SK-N-DZ (cell line): ENCODE results near the gene LRG1.
A peak's percentile ranks its signal among the peaks of the same experiment; 100 is the strongest.
"Not testable (repeated sequence)": the region's sequence is repeated elsewhere in the genome, so short reads cannot be mapped to it uniquely, and the experiment has no call there.

ENCODE experiments used
- DNase-seq: peaks from one replicate; pipeline ENCODE4 v3.0.0-alpha.2; 2015; ENCODE audit warnings: low spot score

The LRG1 gene

GRCh38 chr19:4529924-4530522, 9.8 kb downstream of the LRG1 start:
- DNase-seq: no peak

DNA sequence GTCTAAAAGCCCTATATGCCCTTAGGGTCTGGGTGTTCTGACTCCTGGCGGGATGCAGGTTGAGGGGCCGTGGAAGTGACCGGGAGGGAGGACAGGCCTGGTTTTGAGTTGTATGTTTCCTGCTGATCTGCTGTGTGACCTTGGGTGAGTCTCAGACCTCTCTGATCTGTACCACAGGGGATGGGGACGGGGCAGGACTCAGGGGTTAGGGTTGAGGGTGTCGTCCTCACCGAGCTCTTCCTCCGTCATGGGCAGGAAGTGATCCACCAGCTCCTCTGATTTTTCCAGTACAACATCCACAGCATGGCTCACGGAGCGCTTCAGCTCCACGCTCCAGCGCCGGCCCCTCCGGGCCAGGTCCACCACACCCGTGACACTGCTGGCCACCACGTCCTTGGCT, 11.0 kb downstream of the LRG1 start:
- no peak for DNase-seq

DNA sequence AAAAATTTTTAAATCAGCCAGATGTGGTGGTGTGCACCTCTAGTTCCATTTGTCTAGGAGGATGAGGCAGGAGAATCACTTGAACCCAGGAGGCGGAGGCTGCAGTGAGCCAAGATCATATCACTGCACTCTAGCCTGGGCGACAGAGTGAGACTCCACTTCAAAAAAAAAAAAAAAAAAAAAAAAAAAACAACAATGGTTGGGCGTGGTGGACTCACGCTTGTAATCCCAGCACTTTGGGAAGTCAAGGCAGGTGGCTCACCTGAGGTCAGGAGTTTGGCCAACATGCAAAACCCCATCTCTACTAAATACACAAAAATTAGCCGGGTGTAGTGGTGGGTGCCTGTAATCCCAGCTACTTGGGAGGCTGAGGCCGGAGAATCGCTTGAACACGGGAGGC, 12.5 kb downstream of the LRG1 start:
- not testable (repeated sequence) for DNase-seq

- no peak for DNase-seq
Observed at GRCh38 chr19:4525563-4526002, 14.3 kb downstream of the LRG1 start.

GRCh38 chr19:4524808-4525562, 14.9 kb downstream of the LRG1 start:
- DNase-seq: peak; percentile 50

DNA sequence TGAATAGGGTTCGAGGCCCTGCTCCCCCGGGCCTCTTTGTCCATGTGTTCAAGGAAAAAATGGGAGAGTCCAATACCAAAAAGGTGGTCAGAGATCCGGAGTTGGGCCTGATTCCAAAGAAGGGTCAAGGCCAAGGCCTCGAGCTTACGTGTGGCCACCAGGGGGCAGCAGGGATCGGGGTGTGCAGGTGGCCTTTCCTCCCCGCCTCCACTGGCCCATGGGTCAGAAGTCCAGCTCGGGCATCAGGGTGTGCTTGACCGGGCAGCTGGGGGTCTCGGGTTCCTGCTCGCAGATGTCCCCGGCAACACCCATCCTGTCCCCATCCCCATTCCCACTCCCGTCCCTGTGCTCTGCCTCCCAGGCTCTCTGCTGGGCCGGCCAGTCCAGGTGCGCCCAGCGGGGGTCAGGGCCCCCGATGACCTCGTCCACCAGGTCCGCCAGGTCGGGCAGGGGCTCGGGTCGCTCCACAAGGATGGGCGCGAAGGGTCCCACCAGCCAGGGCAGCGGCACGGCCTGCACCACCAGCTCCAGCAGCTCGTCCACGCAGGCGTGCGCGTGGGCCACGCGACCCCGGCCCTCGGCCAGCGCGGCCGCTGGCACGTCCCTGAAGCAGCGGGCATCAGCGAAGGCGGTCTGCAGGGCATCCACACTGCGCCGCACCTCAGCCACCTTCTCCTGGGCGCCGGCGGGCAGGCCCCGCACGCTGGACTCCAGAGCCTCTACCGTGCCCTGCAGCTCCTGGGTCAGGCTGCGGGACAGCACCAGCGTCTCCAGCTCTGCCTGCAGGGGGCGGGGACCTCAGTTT, 16.3 kb downstream of the LRG1 start:
- no peak for DNase-seq

- no peak for DNase-seq
Observed at GRCh38 chr19:4522291-4523002, 17.4 kb downstream of the LRG1 start.

- no peak for DNase-seq
Observed at GRCh38 chr19:4521888-4522242, 18.0 kb downstream of the LRG1 start.

DNA sequence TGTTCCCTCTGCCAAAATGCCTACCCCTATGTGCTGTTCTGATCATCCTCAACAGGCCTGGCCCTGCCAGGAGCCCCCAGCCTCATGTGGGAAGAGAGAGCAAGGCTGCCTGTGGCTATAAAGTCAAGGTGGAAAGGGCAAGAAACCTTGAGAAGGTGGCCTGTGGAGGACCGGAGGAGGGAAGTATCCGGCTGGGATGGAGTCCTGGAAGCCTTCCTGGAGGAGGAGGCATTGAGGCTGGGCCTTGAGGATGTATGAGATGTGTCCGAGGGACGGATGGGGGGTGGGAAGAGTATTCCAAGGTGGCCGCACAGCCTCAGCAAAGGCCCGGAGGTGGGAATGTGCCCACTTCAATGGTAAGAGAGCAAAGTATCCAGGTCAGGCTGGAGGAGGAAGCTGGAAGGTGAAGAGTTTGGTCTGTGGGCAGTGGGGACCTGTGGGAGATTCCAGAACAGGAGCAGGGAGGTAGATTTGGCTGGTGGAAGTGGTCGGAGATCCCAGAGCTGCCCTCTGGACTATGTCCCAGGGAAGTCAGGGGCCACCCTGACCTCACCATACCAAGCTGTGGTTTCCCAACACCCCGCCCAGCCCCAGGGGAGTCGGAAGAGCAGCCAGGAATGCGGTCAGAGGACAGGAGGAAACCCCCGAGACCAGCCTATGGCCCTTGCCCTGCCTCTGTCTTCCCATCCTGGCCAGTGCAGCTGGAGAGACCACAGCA, 18.5 kb downstream of the LRG1 start:
- no peak for DNase-seq

DNA sequence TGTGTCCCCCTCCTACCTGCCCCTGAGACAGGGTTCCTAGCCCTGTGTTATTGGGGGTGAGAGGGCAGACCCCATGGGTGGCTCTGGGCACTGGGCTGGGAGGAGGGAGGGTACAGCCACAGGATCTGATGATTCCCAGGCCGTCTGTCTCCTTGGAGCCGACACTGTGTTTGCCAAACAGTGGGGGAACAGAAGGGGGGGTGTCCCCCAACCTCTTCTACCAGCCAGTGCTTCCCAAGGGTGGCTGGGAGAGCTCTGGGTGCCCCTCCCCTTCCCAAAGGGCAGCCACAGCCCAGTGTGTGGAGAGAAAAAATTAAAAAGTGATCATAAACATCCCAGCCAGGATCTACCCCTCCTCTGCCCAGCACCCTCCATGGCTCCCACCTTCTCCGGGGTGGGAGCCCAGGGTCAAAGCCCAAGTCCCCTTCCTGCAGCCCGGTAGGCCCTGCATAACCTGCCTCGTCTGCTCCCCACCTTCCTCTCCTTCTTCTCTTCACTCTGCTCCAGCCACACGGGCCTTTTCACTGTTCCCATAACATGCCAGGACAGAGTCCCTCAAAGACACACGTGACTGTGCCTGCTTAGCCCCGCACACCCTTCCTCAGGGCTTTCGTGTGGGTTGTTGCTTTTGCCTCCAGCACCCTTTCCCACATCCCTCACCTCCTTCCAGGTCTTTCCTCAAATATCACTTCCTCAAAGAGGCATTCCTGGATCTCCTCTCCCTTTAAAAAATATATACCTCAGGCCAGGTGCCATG, 20.1 kb downstream of the LRG1 start:
- no peak for DNase-seq

GRCh38 chr19:4519172-4519496, 20.7 kb downstream of the LRG1 start:
- no peak for DNase-seq

- DNase-seq: no peak
Observed at GRCh38 chr19:4518345-4519171, 21.3 kb downstream of the LRG1 start, which contains the start of gene PLIN4. Gene PLIN4 (minus strand): TSS chr19:4518486. CDS start chr19:4518272, 214 bp downstream.

- DNase-seq: no peak
Observed at GRCh38 chr19:4517451-4518057, 22.3 kb downstream of the LRG1 start.

DNA sequence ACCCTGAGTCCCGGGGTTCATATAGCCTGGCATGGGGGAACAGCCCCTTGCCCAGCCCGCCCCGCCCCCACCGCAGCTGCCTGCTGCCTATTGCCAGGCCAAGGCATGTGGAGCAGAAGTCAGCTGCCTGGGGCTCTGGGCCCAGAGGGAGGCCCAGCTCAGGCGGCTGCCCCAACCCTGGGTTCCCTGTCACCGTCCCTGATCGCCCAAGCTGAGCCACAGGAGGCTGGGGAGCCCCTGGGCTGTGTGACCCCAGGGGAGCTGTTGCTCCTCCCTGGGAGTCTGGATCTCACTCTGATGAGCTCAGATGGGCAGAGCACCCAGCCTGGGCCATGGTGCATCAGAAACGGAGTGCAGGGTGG, 22.9 kb downstream of the LRG1 start:
- DNase-seq: no peak

- DNase-seq: no peak
Observed at GRCh38 chr19:4516199-4516938, 23.5 kb downstream of the LRG1 start.

GRCh38 chr19:4515732-4516131, 24.1 kb downstream of the LRG1 start:
- no peak for DNase-seq

DNA sequence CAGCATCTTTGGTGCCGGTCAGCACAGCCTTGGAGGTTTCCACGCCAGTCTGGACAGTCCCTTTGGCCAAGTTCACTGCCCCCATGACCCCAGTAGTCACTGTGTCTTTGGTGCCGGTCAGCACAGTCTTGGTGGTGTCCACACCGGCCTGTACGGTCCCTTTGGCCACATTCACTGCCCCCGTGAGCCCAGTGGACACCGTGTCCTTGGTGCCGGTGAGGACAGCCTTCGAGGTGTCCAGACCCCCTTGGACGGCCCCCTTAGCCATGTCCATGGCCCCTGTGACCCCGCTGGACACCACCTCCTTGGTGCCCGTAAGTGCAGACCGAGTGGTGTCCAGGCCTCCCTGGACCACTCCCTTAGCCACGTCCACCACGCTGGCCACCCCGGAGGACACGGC, 26.6 kb downstream of the LRG1 start:
- DNase-seq: no peak

GRCh38 chr19:4512070-4512469, 27.8 kb downstream of the LRG1 start:
- DNase-seq: no peak
